GM18502 (cell line): ENCODE data around the gene TSPAN11.

Experiments used
- ATAC-seq: cut with Tn5 transposase; IDR thresholded peaks from one replicate; pipeline ENCODE4 v1.9.1; 2021; ENCODE audit warnings: mild to moderate bottlenecking; ENCODE audit not compliant: unreplicated experiment, poor library complexity

The TSPAN11 gene

DNA sequence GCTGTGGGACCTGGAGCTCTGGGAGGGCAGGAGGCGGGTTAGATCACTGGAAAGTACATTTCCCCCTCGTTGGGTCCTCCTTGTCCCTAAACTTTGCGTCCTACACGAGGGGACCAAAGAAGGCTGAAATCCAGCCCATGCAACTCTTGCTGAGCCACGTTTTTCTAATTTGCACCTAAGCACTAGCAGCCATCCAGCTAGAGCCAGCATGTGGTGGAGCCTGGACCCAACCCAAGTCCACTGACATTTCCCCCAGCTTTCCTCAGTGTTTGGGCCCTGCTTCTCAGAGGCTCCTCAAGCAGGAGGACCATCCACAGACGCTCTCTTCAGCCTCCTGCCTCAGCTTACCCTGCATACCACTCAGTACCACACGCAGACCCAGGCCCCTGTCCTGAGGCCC, 49.7 kb downstream of the TSPAN11 start:
- ATAC-seq = no peak

DNA sequence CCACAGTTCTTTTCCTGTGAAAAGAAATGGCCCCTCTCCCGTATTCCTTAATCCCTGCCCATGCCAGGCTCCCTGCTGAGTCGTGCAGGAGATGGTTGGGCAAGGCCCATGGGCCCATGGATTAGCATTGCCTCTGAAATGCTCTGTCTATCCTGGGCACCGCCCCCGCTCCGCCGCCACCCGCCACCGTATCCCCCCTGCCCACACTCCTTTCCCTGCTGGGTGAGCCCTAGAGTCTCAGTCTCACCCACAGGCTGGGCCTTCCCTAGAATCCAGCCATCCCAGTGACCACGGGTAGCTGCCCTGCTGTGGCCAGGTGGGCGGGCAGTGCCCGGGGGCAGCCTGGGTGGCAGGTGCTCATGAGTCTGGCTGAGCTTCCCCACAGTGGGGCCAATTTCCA, 50.6 kb downstream of the TSPAN11 start:
- no peak for ATAC-seq

- ATAC-seq = no peak
Measured at GRCh38 chr12:30977537-30978349, 51.2 kb downstream of the TSPAN11 start.

DNA sequence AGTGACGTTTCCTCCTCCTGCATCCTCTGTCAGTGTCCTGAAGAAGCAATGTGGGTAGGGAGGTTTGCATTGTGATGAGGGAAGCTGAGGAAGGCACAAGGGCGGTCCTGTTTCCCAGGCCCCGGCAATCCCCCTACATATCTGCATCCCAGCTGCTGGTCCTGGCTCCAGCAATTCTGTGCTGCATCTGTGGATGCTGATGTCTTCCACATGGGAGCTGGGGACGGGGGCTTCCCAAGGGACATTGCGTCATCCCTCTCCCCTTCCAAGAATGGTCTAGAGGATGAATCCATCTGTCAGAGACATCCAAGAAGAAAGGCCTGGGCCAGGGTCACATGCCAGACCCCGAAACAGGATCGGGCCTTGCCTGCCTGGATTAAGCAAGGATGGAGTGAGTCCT, 52.1 kb downstream of the TSPAN11 start:
- no peak for ATAC-seq

GRCh38 chr12:30979371-30980259, 53.1 kb downstream of the TSPAN11 start:
- ATAC-seq = no peak

DNA sequence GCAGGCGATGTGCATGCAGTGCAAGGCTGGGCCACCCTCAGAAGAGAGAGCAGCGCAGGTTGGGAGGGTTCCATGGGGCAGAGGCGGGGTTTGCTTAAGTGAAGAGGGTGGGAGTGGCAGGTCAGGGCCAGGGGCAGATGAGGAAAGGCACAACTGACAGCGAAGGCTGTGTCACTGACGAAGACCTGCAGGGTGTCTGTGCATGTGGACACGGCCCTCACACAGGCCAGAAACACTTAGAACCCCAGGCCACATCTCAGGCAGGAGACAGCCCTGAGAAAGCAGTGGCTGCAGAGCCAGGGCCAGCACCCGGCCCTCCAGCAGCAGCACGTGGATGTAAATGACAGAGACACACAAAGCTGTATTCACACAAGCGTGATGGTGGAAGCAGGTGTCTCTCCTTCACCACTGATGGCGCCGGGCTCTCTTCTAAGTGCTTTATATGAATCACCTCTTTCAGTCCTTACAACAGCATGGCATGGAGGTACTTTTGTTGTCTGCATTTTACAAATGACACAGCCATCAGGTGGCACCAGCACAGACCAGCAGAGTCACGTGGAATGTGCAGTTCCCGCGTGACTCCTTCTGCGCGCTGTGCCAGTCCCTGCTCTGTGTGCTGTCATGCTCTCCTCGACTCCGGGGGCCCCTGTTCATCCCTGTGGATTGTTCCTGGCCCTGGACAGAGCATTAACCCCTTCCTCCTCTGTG, 54.6 kb downstream of the TSPAN11 start:
- no peak for ATAC-seq

DNA sequence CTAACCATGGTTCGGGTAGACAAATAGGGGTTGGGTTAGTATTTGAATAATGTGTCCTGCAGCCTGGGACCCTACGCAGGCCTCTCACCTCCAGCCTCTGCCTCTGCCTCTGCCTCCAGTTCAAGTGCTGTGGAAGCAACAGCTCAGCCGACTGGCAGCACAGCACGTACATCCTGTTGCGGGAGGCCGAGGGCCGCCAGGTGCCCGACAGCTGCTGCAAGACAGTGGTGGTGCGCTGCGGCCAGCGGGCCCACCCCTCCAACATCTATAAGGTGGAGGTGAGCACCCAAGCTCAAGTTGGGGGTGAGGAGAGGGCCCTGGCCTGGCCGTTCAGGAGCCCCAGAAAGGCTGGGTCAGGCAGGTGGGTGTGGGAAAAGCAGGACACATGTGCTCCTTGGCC, 55.9 kb downstream of the TSPAN11 start:
- no peak for ATAC-seq

- ATAC-seq = peak; percentile 75
Measured at GRCh38 chr12:30985814-30986452, 59.4 kb downstream of the TSPAN11 start.

GRCh38 chr12:30988086-30988485, 61.5 kb downstream of the TSPAN11 start:
- ATAC-seq = no peak

DNA sequence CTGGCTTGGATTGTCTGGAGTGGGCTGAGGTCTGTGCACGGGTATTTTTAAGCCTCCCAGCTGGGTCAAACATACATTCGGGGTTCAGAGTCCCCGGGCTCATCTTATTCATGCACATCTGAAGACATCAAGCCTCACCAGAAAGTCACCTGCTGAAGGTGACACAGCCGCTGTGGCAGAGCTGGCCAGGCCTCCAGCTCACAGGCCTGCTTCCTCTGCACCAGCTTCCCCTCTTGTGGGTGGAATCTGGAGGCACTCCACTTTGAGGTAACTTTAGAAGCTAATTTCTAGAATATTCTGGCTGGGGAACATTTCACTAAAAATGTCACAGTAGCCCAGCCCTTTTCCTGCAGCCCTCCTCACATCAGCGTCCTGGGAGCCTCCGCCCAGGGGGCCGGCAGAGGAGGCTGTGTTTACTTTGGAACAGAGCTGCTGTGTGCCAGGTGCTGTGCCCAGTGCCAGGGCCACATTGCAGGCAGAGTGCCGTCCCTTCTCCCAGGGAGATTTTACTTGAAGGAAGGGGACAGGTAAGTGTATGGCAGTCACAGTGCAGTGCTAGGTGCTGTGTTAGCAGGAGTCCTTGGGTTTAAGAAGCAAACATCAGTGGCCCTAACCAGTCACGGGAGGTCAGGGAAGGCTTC, 62.2 kb downstream of the TSPAN11 start:
- no peak for ATAC-seq

GRCh38 chr12:30989754-30990153, 63.2 kb downstream of the TSPAN11 start:
- ATAC-seq = peak; percentile 54

DNA sequence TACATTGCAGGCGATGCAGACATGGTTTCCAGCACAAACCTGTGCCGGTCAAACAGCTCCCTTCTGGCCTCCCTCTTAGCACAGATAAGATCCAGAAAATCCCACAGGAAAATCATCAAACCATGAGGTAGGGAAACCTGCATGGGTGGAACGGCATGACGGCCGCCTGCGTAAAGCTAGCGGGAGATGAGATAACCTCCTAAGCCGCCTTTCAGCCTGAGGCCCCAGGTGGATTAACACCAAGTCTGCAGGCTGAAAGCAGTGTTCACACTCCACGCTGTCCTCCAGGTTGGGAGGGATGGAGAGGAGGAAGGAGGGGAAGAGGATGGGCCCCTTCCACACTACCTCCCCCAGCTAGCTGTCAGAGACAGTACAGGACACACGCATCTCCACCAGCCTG, 63.8 kb downstream of the TSPAN11 start:
- ATAC-seq = no peak

GRCh38 chr12:30990776-30991175, 64.2 kb downstream of the TSPAN11 start:
- no peak for ATAC-seq

GRCh38 chr12:30991466-30991865, 64.9 kb downstream of the TSPAN11 start:
- ATAC-seq = no peak

DNA sequence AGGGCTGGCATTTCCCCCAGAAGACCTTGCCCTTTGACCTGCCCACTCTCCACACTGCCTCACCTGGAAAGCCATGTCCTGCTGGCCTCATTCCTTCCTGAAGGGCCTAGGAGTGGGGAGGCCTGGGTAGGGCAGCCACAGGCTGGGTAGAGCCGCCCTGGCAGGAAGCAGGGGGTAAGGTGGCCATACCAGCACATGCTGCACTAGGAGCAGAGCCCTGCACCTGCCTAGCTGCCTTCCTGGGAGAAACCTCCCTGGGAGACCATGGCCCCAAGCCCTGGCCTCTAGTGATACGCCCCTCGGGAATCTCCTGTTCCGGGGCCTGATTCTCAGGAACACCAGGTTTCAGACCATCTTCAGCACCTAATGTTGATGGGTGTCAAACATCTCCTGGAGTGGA, 65.8 kb downstream of the TSPAN11 start:
- ATAC-seq = no peak

- ATAC-seq = no peak
Measured at GRCh38 chr12:30993766-30994165, 67.2 kb downstream of the TSPAN11 start.

- no peak for ATAC-seq
Measured at GRCh38 chr12:30994274-30994673, 67.7 kb downstream of the TSPAN11 start.

GRCh38 chr12:30996255-30996654, 69.7 kb downstream of the TSPAN11 start:
- no peak for ATAC-seq

DNA sequence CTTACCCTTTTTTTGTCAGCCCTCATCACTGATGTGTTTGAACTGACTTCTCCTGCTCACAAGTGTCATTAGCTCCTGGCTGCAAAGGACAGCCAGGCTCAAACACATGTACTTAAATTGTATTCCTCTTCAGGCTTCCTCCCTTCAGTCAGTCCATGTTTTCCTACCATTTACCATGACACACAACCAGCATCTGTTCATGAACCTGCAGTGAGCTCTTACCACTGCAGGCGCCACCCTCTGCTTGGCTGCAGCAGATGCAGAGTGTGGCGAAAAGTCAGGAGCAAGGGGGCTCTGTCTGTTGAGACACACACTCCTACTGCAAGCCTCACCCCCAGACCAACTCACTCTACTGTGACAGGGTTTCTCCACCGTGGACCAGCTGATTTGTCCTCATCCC, 70.2 kb downstream of the TSPAN11 start:
- ATAC-seq = no peak
